Stimulated activated CD8-positive, alpha-beta memory T cell treated with anti-CD3 and anti-CD28 coated beads, Interleukin-2, amount 100 ng/mL, for 48 hours (primary cell): ENCODE results near the gene CTDP1.
A peak's percentile ranks its signal among the peaks of the same experiment; 100 is the strongest.

Experiments used
- DNase-seq, 2 donors: peaks; one replicate each; pipeline ENCODE4 v3.0.0-alpha.2; 2020; ENCODE audit warnings: low read depth in 2 of 2

CTDP1 gene

DNA sequence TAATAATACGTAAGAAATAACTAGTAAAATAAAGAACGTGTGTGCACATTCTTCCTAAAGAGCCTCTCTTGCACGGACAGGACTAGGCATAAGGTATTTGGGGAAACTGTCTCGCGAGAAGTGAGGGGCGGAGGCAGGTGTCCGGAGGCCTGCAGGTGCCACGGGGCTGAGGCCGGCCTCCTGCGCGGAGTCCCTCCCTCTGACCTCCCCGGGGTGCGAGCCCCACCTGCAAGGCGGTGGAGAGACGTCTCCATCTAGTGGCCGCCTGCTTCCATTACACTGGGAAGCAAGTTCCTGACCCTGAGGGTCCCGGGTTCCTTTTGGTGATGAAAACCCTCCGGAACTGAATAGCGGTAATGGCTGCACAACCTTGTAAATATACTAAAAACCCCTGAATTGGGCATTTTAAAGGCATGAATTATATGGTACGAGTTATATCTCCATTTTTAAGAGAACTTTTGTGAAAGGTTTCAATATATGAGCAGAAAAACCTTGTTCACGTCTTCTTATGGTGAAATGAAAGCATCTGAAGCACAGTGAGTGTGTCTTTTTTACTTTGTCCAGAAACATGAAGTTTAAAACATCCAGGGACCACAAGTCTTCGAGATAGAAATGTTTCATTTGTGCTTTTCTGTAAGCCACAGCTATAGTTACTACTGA lies 35.5 kb upstream of the CTDP1 start:
- DNase-seq, result peak; percentile 58 to 69

DNA sequence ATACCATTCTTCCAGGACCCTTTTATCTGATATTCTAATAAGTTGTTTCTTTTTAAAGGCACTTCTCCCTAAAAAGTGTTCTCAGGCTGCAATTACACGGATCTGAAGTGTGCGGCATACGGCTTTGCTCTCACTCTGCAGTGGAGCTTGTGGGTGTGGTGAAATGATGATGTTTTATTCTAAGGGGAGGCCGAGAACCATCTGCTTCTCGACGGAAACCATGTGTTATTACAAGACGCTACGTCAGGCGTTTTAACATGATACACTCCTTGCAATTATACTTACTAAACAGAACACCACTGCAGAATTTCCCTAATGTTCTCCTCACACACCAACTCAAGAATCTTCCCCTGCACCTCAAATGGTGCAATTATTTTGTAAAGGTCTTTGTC lies 34.9 kb upstream of the CTDP1 start:
- DNase-seq, result no peak

DNA sequence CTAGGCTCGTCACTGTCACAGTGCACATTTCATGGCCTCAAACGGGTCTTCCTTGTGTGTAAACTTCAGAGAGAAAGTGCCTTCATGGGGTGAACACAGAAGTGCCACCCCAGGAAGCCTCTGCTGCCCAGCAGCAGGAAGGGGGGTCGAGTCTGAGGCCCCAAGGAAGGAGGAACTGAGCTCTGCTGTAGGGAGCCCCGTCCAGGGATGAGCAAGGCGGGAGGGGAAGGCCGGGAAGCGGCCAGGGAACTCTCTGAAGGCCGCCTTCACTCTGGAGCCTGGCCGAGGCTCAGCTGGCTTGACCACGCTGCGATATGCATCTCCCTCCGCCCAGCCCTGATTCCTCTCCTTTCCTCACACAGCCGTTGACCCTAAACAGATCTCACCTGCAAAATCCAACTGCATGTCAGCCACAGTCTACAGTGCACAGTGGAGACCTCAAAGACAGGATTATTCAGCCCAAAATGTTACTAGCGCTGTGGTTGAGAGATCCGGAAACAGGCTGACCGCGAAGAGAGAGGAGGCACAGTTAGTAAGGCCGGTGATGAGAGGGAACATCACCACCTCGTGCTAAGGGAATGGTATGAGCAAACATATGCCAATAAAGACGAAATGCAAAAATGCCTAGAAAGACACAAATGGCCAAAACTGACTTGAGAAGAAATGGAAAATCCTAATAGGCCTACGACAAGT lies 34.2 kb upstream of the CTDP1 start:
- DNase-seq, result no peak

DNA sequence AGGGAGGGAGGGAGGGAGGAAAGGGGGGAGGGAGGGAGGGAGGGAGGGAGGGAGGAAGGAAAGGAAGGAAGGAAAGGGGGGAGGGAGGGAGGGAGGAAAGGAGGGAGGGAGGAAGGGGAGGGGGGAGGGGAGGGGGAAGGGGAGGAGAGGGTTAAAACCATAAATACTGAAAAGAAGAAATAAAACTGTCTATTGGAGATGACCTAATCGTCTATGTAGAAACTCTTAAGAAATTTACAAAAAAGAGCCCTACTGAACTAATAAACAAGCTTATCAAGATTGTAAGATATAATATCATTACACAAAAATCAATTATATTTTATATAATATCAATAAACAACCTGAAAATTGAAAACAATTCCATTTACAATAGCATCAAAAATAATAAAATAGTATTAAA lies 32.3 kb upstream of the CTDP1 start:
- DNase-seq, result no peak

DNA sequence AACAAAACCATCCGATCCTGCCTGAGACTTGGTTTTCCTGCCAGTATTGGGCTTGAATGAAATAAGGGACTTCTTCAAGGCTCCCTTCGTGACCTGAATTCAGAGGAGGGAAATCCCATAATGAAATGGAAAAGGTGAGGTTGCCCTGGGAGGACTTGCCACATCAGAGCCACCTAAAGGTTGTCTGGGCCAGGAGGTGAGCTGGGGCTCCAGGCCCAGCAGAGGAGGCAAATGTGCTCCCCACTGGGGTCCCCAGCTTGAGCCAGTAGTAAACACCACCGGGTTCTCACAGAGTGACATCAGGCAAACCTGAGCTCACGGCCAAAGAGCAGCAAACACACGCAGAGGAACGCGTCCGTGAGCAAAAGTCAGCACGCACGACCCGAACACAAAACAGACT lies 28.6 kb upstream of the CTDP1 start:
- DNase-seq, result no peak

DNA sequence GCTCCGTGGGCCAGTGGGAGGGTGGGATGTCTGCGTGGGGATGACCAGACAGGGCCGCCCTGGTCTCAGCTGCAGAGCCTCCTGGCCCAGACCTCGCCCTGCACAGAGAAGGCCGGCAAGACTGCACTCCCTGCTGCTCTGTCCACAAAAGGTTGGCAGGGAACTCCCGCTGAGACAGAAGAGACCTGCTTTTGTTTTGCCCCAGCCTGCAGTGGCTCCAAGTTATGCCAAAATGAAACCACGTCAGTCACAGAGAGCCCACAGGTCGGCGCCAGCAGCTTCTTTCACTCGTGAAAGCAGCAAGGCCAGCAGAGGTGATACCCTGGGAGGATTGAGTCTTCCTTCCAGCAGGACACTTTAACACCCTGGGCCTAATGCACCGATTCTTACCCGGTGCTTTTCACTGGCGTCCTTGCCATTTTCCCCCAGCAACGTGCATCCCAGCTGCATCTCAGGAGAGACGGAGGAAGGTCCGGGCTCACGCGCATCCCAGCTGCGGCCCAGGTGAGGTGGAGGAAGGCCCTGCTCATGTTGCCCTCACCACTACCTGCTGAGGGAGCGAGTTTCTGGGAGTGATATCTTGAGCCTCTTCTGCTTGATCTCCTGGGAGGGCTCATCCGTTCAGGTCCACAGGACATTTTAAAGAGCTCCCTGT lies 22.1 kb upstream of the CTDP1 start:
- no peak for DNase-seq

DNA sequence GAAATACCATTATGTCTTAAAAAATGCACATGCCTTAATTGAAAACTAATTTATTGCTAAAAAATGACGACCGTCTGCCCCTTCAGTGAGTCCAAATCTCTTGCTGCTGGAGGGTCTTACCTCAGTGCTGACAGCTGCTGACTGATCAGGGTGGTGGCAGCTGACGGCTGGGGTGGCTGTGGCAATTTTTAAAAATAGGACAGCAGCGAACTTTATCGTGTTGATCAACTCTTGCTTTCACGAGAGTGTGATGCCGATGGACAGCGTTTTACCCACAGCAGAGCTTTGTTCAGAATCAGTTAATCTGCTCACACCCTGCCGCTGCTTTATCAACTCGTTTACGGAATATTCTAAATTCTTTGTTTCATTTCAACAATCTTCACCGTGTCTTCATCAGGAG lies 21.2 kb upstream of the CTDP1 start:
- DNase-seq, result no peak

DNA sequence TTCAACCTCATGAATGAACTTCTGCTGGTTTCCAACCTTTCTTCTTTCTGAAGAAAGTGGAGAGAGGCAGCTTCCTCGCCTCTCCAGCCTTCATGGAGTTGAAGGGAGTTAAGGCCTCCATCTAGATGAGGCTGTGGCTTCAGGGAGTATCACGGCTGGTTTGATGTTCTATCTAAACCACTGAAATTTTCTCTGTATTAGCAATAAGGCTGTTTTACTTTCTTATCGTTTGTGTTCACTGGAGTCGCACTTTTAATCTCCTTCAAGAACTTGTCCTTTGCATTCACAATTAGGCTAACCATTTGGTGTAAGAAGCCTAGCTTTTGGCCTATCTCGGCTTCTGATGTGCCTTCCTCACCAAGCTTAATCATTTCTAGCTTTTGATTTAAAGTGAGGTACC lies 19.9 kb upstream of the CTDP1 start:
- no peak for DNase-seq

DNA sequence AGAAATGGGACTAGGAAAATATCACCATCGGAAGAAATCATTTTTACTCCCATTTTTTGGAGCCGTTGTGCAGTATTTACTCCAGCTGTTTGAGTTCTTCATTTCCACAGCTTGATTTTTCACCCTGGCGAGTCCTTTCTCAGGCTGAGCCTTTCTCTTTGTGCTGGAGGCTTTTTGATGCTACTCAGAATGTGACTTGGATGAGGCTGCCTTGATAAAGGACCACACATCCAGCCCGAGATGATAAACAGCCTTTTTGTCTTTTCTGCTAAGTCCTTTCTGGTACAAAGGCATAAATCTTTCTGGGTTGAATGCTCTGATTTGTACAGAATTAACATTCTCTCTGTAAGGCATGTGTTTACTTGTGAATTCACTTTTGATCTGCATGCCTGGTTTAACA lies 17.6 kb upstream of the CTDP1 start:
- no peak for DNase-seq

DNA sequence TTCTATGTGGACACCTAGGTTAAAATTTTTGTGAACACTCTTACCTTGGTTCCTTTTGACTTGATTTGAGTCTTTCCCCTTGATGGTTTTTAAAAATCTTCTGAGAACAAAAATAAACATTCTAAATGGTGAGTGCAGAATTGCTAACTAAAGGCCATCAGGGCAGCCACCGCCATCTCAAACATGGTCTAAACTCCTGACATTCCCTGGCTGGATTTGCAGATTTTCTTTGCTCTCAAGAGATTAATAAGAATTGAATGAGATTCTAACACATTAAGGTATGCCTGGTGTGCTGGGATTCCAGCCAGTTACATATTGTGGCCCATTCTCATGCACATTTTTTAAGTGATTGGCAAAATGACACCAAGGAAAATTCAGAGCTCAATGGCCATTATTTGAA lies 17.2 kb upstream of the CTDP1 start:
- DNase-seq, result no peak

DNA sequence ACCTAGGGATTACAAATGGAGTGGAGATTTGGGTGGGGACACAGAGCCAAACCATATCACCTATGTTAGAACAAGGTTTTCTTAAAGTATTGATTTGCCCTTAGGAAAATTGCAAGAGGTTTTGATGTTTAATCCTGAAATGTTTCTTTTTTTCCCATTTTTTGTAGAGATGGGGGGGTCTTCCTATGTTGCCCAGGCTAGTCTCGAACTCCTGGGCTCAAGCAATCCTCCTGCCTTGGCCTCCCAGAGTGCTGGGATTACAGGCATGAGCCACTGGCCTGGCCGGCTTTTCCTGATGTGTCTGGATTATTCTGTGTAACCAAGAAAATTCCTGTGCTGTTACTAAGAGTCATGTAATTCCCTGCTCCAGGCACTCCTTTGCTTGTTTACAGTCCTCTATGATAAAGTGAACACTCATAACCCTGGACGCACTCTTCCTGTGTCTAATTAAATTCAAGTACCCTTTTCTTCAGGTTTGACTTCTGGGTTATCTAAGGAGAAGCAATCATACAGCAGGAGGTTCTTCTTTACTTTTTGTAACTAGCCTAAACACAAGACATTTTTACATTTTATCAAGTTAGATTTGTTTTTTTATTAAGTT lies 15.0 kb upstream of the CTDP1 start:
- no peak for DNase-seq

DNA sequence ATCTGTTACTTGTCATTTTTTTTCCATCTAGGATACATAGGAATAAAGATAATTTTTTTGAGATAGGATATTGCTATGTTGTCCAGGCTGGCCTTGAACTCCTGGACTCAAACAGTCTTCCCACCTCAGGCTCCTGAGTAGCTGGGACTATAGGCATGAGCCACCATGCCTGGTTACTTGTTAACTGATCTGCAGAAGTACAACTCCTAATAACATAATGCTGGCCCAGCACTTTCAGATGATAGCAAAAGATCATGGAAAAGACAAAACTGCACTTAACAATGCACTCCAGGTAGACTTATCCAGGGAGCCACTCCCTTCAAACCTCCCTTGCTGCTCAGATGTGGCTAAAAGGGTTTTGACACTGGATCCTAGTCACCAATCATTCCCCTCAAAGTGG lies 11.4 kb upstream of the CTDP1 start:
- no peak for DNase-seq

DNA sequence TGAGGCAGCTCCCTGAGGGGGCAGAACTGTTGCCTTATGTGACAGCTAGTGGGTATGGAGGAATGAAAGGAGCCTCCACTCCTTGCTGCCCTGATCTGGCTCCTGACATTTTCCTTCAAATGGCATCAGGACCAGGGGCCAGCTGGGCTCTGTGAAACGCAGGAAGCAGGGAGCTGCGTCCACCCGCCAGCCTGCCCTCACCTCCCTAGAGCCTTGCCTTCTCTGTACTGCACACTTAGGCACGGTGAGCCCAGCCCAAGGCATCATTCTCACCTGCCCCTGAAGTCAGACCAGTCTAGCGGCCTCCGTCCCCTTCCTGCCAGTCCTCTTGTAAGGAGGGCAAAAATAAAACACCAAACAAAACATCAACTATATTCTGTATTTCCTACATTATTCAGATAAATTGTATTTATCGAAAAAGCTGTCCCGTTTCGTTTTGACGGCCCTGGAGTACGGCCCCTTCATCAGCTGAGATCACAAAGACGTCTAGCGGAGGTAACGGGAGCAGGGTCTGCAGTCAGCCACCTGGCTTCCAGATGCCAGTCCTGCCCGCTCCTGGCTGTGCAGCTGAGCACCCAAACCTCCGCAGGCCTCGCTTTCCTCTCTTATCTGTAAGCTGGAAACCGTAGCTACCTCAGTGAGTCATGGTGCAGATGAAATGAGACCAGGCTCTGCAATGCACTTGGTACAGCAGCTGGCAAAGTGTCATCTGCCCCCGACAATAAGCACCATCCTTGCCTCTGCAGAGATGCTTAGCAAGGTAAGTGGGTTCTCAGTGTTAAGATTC lies 6.9 kb upstream of the CTDP1 start:
- no peak for DNase-seq

DNA sequence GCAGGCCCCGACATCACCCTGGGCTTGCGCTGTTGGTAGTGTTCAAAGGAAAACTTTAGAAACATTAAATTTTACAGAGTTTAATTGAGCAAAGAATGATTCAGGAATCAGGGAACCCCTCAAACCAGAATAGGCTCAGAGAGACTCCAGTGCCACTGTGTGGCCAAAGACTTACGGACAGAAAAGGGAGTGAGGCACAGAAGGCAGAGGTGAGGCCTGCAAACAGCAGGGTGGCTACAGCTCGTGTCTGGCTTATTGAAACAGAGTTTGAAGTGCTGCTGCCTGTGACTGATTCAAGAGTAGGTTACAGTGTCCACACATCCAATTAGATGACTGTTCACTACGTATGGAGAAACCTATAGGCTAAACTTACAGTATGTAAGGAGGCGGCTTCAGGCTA lies 2.4 kb upstream of the CTDP1 start:
- DNase-seq, result no peak

DNA sequence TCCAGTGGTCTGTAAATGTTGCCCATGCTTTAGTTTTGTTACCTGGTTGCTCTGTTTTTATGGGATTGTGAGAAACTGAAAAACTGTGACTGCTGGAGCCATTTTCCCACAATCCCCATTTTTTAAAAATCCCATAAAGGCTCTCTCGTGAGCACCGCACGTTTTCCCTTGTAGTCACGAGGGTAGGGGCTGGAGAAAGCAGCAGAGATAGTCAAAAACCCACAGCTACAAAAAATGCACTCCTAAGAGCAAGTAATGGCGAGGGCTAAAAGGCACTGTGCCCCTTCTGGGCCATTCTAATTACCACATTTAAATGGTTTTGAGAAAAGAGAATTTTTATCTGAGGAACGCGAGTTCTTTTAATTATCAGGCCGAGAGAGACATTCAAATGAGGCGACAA lies 1.8 kb upstream of the CTDP1 start:
- no peak for DNase-seq

DNA sequence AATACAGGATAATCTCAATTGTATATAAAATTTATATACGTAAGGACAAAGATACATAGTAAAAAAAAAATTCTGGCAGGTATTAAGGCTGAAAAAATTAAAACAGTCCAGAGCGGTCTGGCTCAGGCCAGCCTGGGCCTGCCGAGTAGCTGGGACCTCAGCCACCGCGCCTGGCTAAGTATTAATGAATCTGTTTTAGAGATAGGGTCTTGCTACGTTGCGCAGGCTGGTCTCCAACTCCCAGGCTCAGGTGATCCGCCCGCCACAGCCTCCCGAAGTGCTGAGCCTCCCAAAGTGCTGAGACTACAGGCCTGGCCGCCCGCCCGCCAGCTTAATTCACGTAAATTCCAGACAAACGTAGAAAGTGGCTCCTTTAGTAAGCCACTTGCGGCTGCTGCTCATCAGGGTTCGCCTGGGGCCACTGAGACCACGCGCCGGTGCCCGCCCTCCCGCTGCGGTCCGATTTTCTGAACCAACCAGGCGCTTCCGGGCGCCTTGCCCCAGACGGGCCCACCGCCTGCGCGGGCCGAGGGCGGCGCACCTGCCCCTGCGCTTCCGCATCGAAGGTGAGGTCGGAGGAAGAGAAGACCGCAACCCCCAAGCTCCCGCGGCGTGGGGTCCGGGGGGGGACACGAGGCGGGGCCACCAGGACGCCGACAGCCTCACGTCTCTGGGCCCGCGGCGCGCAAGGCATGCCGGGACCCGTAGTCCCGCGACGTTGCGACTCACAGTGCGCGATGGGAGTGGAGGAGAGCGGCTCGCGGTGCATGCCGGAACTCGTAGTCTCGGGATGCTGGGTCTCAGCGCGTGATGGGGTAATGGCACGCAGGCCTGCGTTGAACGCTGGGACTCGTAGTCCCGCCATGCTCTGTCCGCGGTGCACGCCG lies 695 bp upstream of the CTDP1 start:
- peak; percentile 95 to 96 for DNase-seq

DNA sequence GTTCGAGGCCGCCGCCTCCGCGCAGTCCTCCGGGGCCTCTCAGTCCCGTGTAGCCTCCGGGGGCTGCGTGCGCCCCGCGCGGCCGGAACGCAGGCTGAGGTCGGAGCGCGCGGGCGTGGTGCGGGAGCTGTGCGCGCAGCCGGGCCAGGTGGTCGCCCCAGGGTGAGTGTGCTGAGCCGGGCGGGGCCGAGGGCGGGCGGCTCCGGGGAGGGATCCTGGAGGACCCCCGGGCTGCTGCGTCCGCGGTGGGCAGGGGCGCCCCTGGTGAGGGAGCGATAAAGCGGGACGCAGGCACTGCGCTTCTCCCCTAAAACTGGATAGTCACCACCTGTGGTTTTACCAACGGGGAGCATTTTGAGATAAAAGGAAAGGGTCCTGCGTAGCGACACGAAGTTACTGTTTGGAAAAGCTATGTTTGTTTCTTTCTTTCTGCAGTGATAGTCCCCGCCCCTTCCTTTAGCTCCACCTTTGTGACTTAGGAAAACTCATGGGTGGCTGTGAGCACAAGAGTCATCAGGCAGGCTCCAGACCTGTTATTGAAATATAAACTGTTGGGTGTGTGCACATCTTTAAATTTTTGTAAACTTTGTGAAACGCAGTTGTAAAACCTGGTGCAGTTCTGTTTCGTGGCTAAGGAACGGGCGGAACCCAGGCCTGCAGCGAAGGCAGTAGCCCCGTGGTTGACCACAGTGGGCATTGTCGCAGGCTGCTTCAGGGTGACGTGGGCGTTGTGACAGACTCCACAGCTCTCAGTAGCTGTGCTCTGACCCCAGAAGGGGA lies 687 bp downstream of the CTDP1 start:
- peak in 1 of 2 donors; percentile 51 for DNase-seq

DNA sequence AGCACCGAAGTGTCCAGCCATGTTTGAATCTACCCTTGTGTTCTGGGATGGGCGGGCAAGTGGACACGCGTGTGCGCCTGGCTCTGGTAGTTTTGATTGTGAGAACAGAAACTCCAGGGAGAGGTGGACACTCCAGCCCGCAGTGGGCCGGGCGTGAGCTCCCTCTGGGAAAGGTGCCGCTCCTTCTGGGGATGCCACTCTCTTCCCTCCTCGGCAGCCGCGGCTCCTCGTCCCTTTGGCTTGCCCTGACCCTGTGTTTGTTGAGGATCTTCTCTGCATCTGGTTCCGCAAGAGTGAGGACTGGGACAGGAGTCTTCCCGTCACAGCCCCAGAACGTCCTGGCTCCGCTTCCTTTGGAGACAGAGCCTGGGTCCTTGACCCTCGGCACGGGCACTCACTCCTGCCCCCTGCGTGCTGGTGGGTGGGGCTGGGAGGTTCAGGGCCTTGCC lies 1.3 kb downstream of the CTDP1 start:
- no peak for DNase-seq

DNA sequence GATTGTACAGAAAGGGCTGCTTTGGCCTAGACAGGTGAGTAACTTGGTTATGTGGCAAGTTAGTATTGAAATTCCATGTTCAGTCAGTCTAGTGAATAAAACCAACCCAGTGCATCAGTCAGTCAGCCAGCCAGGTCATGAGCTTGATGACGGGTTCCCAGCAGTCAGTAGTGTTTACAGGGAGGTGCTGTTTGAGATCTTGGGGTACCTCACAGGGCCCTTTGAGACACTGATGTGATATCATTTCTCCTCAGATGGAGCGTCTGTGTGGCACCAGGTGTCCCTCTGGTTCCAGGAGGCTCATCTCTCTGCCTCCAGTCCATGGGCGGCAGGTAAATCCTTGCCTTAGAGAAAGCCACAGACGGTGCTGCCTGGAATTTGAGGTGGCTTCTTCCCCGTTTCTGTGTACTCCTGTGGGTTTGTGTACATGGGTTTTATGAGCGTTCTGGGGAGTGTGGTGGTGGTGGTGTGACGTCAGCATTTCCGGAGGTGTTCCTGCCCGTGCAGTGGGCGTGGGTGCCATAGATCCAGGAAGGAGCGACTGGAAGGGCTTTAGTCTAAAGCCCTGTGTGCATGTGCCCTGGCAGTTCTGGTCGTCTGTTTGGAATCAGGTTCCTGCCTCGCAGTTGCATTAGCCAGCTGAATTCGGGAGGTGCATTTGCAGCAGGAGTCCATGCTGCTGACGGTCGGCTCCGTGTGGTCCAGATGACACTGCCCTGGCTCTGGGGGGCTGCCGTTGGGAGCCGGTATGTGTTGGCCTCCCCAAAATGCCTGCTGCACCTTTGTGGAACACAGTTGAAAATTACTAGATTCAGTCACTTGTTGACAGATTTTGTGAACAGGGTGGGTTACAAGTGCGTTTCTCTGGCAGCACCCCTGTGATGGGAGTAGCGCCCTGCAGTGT lies 2.1 kb downstream of the CTDP1 start:
- DNase-seq, result peak; percentile 29 to 71
